Adrenal gland (tissue), 12 donors: Measurements from ENCODE around the gene AFDN. TPM values are rescaled to one million over a fixed set of nuclear protein-coding genes. Genes with fewer than 3 reads are reported as not detected.

Source experiments
- DNase-seq, 7 donors: peaks; one replicate each; pipeline ENCODE4 v3.0.0-alpha.2; 2019 to 2020
- H3K27ac ChIP-seq, 5 donors: fragments of 200-600 bp; sonication (generic) in 4 of 5; 1 replicate in 3 of 5; 2 replicates in 2 of 5; pipeline versions ENCODE4 v1.5.1 to v1.8.0; 2016 to 2020; ENCODE audit warnings: mild to moderate bottlenecking in 1 of 5
- H3K27me3 ChIP-seq: fragments of 200-600 bp; 2 replicates; pipeline ENCODE4 v1.8.0; 2021
- H3K36me3 ChIP-seq, 2 donors: fragments of 200-600 bp; replicated peaks in 1 of 2; 1 replicate in 1 of 2; 2 replicates in 1 of 2; pipeline versions ENCODE4 v1.5.1 to v1.8.0; 2018 to 2022
- H3K4me1 ChIP-seq, 2 donors: fragments of 200-600 bp; replicated peaks in 1 of 2; 1 replicate in 1 of 2; 2 replicates in 1 of 2; pipeline versions ENCODE4 v1.5.1 to v1.8.0; 2018 to 2021
- H3K4me3 ChIP-seq, 4 donors: fragments of 200-600 bp; sonication (generic) in 3 of 4; one replicate each; pipeline ENCODE4 v1.5.1; 2016 to 2018
- H3K9me3 ChIP-seq, 3 donors: fragments of 200-600 bp; sonication (generic) in 1 of 3; replicated peaks in 1 of 3; 1 replicate in 2 of 3; 2 replicates in 1 of 3; pipeline versions ENCODE4 v1.5.1 to v1.8.0; 2016 to 2021
- CTCF ChIP-seq, 6 experiments: fragments of 450-650 bp in 4 of 6; fragments of 200-600 bp in 2 of 6; sonication (generic) in 1 of 6; IDR thresholded peaks; 1 replicate in 5 of 6; 2 replicates in 1 of 6; pipeline versions ENCODE4 v1.5.1 to v1.8.0; 2016 to 2021; ENCODE audit warnings: antibody characterized with exemption in 6 of 6, mild to moderate bottlenecking in 2 of 6, moderate library complexity in 1 of 6
- POLR2A ChIP-seq, 2 donors: fragments of 450-650 bp; IDR thresholded peaks; one replicate each; pipeline ENCODE4 v1.6.1; 2017; ENCODE audit warnings: antibody characterized with exemption in 2 of 2, mild to moderate bottlenecking in 2 of 2, moderate library complexity in 1 of 2
- WGBS, 4 donors: extraction: QIAGEN DNeasy Blood & Tissue Kit in 2 of 4; methylation state at CpG; one replicate each; pipeline versions ENCODE4 v1.1.5 to v1.1.7; 2013 to 2017; 5-methylcytosine and 5-hydroxymethylcytosine counted together
- intact Hi-C, 2 donors: fragments of 100-400 bp; cut with DNase I; formaldehyde crosslinking; loops; one replicate each; pipeline versions ENCODE4 v1.14.1 to v1.15.0; 2022 to 2023
- polyA plus RNA-seq, 3 donors: library from polyadenylated mRNA; stranded (reverse); fragments of 200-250 nt in 2 of 3; fragments of 350-450 nt in 1 of 3; fragmentation: Illumina TruSeq in 1 of 3; extraction: RNeasy Lipid Tissue Mini Kit (QIAGEN cat#74804) in 1 of 3; gene quantifications; one replicate each; pipeline ENCODE4 v1.2.3, GENCODE V29; 2013 to 2014
- total RNA-seq, 9 donors: library from RNA; depleted of rRNA in 4 of 9; stranded (reverse); fragments of >200 nt in 4 of 9; fragments of 120-200 nt in 1 of 9; fragmentation: NEBNext Ultra II Directional in 1 of 9; extraction: Animal tissue kit (Norgen Biotek cat#: 25700) in 1 of 9; gene quantifications; one replicate each; pipeline versions ENCODE4 v1.1.0 to v1.2.4, GENCODE V29; 2013 to 2023
- donor health status: healthy with polysubstance abuse.
- donor health status: Bipolar disorder and iron deficiency.
- donor health status: DM: yes; HTN: yes; CAD: no.
- donor health status: DM: no; HTN: no; CAD: no.
- donor health status: DM: no; HTN: no; CAD: no.
- donor health status: DM: yes; HTN: yes; CAD: no.

AFDN gene
- total and polyA plus RNA-seq, 12 donors: 15.2 to 47.1 (median 39.3) TPM

GRCh38 chr6:167820681-167821080 lies 6.0 kb upstream of the AFDN start:
- intact Hi-C loops: no loop called here

DNA sequence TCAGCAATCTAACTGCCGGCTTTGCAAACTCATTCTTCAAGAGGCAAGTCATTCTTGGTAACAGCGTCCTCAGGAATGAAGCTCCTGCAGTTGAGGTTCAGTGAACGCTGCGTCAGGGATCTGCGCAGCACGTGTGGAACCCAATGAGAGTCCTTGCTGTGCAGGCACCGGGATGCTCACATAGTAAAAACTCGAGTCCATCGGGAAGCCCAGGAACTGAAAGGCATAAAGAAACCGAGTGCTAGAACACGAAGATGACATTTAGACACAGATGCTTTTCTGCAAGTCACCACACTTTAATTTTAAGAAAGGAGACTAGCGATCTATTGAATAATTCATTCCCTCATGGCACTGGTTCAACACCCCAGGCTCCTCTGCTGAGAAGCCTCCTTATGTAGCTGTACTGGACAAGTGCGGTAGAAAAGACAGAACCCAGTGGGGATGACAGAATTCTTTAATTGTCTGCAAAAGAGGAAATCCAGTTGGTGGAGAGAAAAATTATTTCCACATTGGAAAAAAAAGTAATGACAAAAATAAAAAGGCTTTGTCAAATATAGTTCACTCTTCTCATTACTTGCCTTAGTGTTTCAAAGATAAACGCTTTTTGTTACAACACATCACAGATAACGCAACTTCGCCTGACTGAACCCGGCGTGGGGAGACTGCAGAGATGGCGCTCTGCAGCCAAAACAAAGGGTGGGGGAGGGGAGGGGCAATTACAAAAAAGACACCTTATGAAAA lies 1.9 kb upstream of the AFDN start:
- H3K4me3 ChIP-seq: no peak overlapping the region
- H3K27ac ChIP-seq: no peak overlapping the region
- H3K9me3 ChIP-seq: no peaks in the 10 kb centered on the region
- TF ChIP-seq POLR2A (IDR thresholded peaks at IDR 0.05) (no peak), CTCF (IDR thresholded peaks at IDR 0.05) (no peak)
- no peaks in the 10 kb centered on the region for H3K36me3 ChIP-seq
- DNase-seq: peak in 4 of 7 donors; percentile 26 to 52 (median 32)
- 56 to 59% (median 57%) methylated on average over 19 of the region's 19 CpGs for WGBS, 4 donors
- peaks cover 5 to 17% of the 10 kb centered on the region in 2 donors for H3K4me1 ChIP-seq
- intact Hi-C loops: no loop called here
- no peaks in the 10 kb centered on the region for H3K27me3 ChIP-seq

More at GRCh38 chr6:167820681-167821080, 6.0 kb upstream of the AFDN start:
- no peaks in the 10 kb centered on the region for H3K27me3 ChIP-seq
- H3K36me3 ChIP-seq: no peaks in the 10 kb centered on the region
- H3K4me3 ChIP-seq: no peak overlapping the region
- TF ChIP-seq CTCF (IDR thresholded peaks at IDR 0.05) (no peak), POLR2A (IDR thresholded peaks at IDR 0.05) (no peak)
- no peaks in the 10 kb centered on the region for H3K9me3 ChIP-seq
- 91 to 95% (median 94%) methylated on average over 7 of the region's 7 CpGs for WGBS, 4 donors
- peaks cover 0 to 6% of the 10 kb centered on the region in 2 donors for H3K4me1 ChIP-seq
- no peak overlapping the region for H3K27ac ChIP-seq
- no peak for DNase-seq

GRCh38 chr6:167825332-167826229 lies 1.1 kb upstream of the AFDN start:
- Histone ChIP-seq H3K4me1 (peaks cover 6 to 18% of the 10 kb centered on the region in 2 donors), H3K27ac (peak overlapping the region in 1 of 5 donors; percentile 76), H3K27me3 (no peaks in the 10 kb centered on the region), H3K36me3 (no peaks in the 10 kb centered on the region), H3K9me3 (no peaks in the 10 kb centered on the region), H3K4me3 (peak overlapping the region in 3 of 4 donors; percentile 16 to 84 (median 46))
- peak; percentile 35 to 64 (median 60) for DNase-seq
- TF ChIP-seq POLR2A (IDR thresholded peaks at IDR 0.05) (no peak), CTCF (IDR thresholded peaks at IDR 0.05) (no peak)
- intact Hi-C loops: no loop called here
- WGBS, 4 donors: 3 to 10% (median 4%) methylated on average over 22 to 70 of the region's 70 CpGs

DNA sequence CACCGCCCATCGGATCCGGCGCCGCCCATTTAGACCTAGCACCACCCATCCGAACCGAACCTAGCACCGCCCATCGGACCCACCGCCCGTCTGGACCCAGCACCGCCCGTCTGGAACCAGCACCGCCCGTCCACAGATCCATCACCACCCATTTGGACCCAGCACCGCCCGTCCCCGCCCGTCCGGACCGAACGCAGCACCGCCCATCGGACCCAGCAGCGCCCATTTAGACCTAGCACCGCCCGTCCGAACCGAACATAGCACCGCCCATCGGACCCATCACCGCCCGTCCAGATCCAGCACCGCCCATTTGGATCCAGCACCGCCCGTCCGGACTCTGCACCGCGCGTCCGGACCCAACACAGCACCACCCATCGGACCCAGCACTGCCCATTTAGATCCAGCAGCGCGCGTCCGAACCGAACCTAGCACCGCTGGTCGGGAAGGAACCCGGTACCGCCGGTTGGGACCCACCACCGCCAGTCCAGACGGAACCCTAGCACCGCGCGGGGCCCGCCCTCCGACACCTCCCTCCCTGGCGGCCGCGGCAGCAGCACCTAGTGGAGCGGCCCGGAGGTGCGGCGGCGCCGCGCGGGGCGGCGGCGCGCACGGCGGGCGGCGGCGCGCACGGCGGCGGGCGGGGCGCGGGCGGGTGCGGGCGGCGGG lies 348 bp upstream of the AFDN start:
- no peaks in the 10 kb centered on the region for H3K36me3 ChIP-seq
- H3K27me3 ChIP-seq: no peaks in the 10 kb centered on the region
- H3K9me3 ChIP-seq: no peaks in the 10 kb centered on the region
- TF ChIP-seq CTCF (IDR thresholded peaks at IDR 0.05): peak in 5 of 6 experiments; percentile 36 to 70 (median 53)
- peak in 1 of 2 donors; percentile 2 for TF ChIP-seq POLR2A (IDR thresholded peaks at IDR 0.05)
- WGBS, 4 donors: 0 to 1% (median 1%) methylated on average over 6 to 90 of the region's 90 CpGs
- intact Hi-C loops: no loop called here
- peak overlapping the region; percentile 16 to 84 (median 57) for H3K4me3 ChIP-seq
- peaks cover 14 to 26% of the 10 kb centered on the region in 2 donors for H3K4me1 ChIP-seq
- H3K27ac ChIP-seq: peak overlapping the region in 1 of 5 donors; percentile 93
- DNase-seq: peak; percentile 67 to 81 (median 78)
